H1 (cell line): ENCODE data around the gene DOCK6. TPM values are rescaled to one million over a fixed set of nuclear protein-coding genes. Genes with fewer than 3 reads are reported as not detected.

Source experiments
- CTCF ChIA-PET: fragments of 300-600 bp; sonication (Branson Sonifier 250); formaldehyde crosslinking; loops from one replicate; lab custom pipeline; 2021; ENCODE audit not compliant: partially characterized antibody; lab: Charles Lee
- POLR2A ChIA-PET: fragments of 300-600 bp; sonication (Branson Sonifier 250); formaldehyde crosslinking; loops from one replicate; lab custom pipeline; 2021; ENCODE audit warnings: inconsistent platforms; ENCODE audit not compliant: partially characterized antibody; lab: Charles Lee
- DNase-seq, 2 experiments: peaks; one replicate each; pipeline versions ENCODE4 v3.0.0 to v3.0.0-alpha.2; 2010 to 2022; ENCODE audit warnings: low spot score in 2 of 2, low read depth in 1 of 2, mixed read lengths in 1 of 2
- FAIRE-seq: peaks from 2 replicates; lab custom pipeline; 2011; peaks lifted over from hg19 to GRCh38; lab: Jason Lieb, UNC
- H2AFZ ChIP-seq: 2 replicates; pipeline ENCODE4 v1.8.1; 2012; ENCODE audit warnings: low read length, inconsistent platforms
- H2AK5ac ChIP-seq: 2 replicates; pipeline ENCODE4 v1.6.1; 2013; ENCODE audit warnings: low read depth, low read length
- H2BK120ac ChIP-seq: replicated peaks from 2 replicates; pipeline ENCODE3; 2013; ENCODE audit warnings: low read depth, low read length, inconsistent platforms
- H2BK12ac ChIP-seq: 2 replicates; pipeline ENCODE4 v1.6.1; 2013; ENCODE audit warnings: low read depth, low read length
- H2BK15ac ChIP-seq: 2 replicates; pipeline ENCODE4 v1.6.1; 2013; ENCODE audit warnings: low read length
- H2BK20ac ChIP-seq: 2 replicates; pipeline ENCODE4 v1.6.1; 2013; ENCODE audit warnings: low read length
- H2BK5ac ChIP-seq: 2 replicates; pipeline ENCODE4 v1.6.1; 2013; ENCODE audit warnings: low read depth, low read length
- H3K14ac ChIP-seq: 2 replicates; pipeline ENCODE4 v1.6.1; 2013; ENCODE audit warnings: inconsistent platforms; ENCODE audit not compliant: insufficient read length
- H3K18ac ChIP-seq: 2 replicates; pipeline ENCODE4 v1.6.1; 2013; ENCODE audit warnings: low read length; ENCODE audit errors: extremely low read depth
- H3K23ac ChIP-seq: 2 replicates; pipeline ENCODE4 v1.6.1; 2013; ENCODE audit warnings: inconsistent platforms; ENCODE audit not compliant: insufficient read length
- H3K23me2 ChIP-seq: 2 replicates; pipeline ENCODE4 v1.6.1; 2013; ENCODE audit warnings: low read depth, low read length
- H3K27ac ChIP-seq: 2 replicates; pipeline ENCODE4 v1.6.1; 2011; ENCODE audit warnings: low read depth, low read length, inconsistent platforms
- H3K27me3 ChIP-seq, 4 experiments: replicated peaks in 1 of 4; 1 replicate in 1 of 4; 2 replicates in 3 of 4; pipeline versions ENCODE4 v1.6.1 to v1.8.1; 2011 to 2013; ENCODE audit warnings: low read length in 3 of 4, mild to moderate bottlenecking in 3 of 4, inconsistent platforms in 2 of 4, mixed read lengths in 2 of 4, moderate library complexity in 1 of 4; ENCODE audit not compliant: control insufficient read depth in 3 of 4, insufficient read depth in 3 of 4; ENCODE audit errors: extremely low read depth in 1 of 4
- H3K36me3 ChIP-seq, 4 experiments: 2 replicates each; pipeline versions ENCODE4 v1.6.1 to v1.8.1; 2011 to 2013; ENCODE audit warnings: mild to moderate bottlenecking in 4 of 4, low read length in 3 of 4, moderate library complexity in 2 of 4, control low read depth in 1 of 4, inconsistent platforms in 1 of 4; ENCODE audit not compliant: insufficient read depth in 4 of 4, control insufficient read depth in 2 of 4
- H3K4ac ChIP-seq: replicated peaks from 2 replicates; pipeline ENCODE3; 2013; ENCODE audit warnings: low read length, low read depth, mixed read lengths, inconsistent platforms; ENCODE audit not compliant: insufficient read length
- H3K4me1 ChIP-seq, 4 experiments: replicated peaks in 1 of 4; 1 replicate in 1 of 4; 2 replicates in 3 of 4; pipeline versions ENCODE4 v1.6.1 to v1.8.1; 2011 to 2013; ENCODE audit warnings: low read length in 3 of 4, inconsistent platforms in 2 of 4, mixed read lengths in 1 of 4; ENCODE audit not compliant: insufficient read depth in 4 of 4, control insufficient read depth in 3 of 4
- H3K4me2 ChIP-seq, 2 experiments: 2 replicates each; pipeline versions ENCODE4 v1.6.1 to v1.8.1; 2011 to 2013; ENCODE audit warnings: low read depth in 2 of 2, low read length in 2 of 2, control low read depth in 1 of 2, inconsistent platforms in 1 of 2, mild to moderate bottlenecking in 1 of 2; ENCODE audit not compliant: insufficient read depth in 1 of 2
- H3K4me3 ChIP-seq, 4 experiments: fragments of 200-600, 300-600 bp in 1 of 4; sonication (generic), shearing (Covaris generic), sonication (Bioruptor Twin) in 1 of 4; 2 replicates each; pipeline versions ENCODE4 v1.5.1 to v1.8.1; 2011 to 2016; ENCODE audit warnings: low read length in 4 of 4, low read depth in 3 of 4, control low read depth in 2 of 4, inconsistent platforms in 2 of 4, mild to moderate bottlenecking in 2 of 4, mixed read lengths in 1 of 4, moderate library complexity in 1 of 4; ENCODE audit not compliant: insufficient read depth in 2 of 4; ENCODE audit errors: extremely low read depth in 1 of 4
- H3K56ac ChIP-seq: replicated peaks from 2 replicates; pipeline ENCODE3; 2013; ENCODE audit warnings: low read depth, mild to moderate bottlenecking, mixed read lengths, low read length, inconsistent platforms; ENCODE audit not compliant: insufficient read length
- H3K79me1 ChIP-seq: 2 replicates; pipeline ENCODE4 v1.6.1; 2013; ENCODE audit warnings: low read depth, low read length, control low read depth
- H3K79me2 ChIP-seq, 2 experiments: 2 replicates each; pipeline versions ENCODE4 v1.6.1 to v1.8.1; 2012 to 2013; ENCODE audit warnings: low read length in 2 of 2, mild to moderate bottlenecking in 2 of 2, inconsistent platforms in 1 of 2; ENCODE audit not compliant: insufficient read depth in 2 of 2, control insufficient read depth in 1 of 2
- H3K9ac ChIP-seq, 4 experiments: replicated peaks in 1 of 4; 1 replicate in 1 of 4; 2 replicates in 3 of 4; pipeline versions ENCODE4 v1.6.1 to v1.8.1; 2011 to 2013; ENCODE audit warnings: low read depth in 3 of 4, low read length in 3 of 4, control low read depth in 2 of 4, mild to moderate bottlenecking in 2 of 4, moderate library complexity in 2 of 4, inconsistent platforms in 1 of 4; ENCODE audit errors: extremely low read depth in 1 of 4
- H3K9me3 ChIP-seq, 2 experiments: 2 replicates each; pipeline versions ENCODE4 v1.6.1 to v1.8.1; 2012 to 2013; ENCODE audit warnings: mild to moderate bottlenecking in 2 of 2, moderate library complexity in 2 of 2, control low read depth in 1 of 2, inconsistent platforms in 1 of 2, low read depth in 1 of 2, low read length in 1 of 2, mixed read lengths in 1 of 2; ENCODE audit not compliant: insufficient read depth in 2 of 2
- H4K20me1 ChIP-seq, 2 experiments: replicated peaks in 1 of 2; 2 replicates each; pipeline versions ENCODE3 to v1.8.1; 2011 to 2013; ENCODE audit warnings: inconsistent platforms in 2 of 2, low read length in 2 of 2, mild to moderate bottlenecking in 1 of 2; ENCODE audit not compliant: insufficient read depth in 2 of 2, control insufficient read depth in 1 of 2
- H4K5ac ChIP-seq: 2 replicates; pipeline ENCODE4 v1.6.1; 2013; ENCODE audit warnings: low read length, low read depth, mixed read lengths, inconsistent platforms; ENCODE audit not compliant: insufficient read length
- H4K8ac ChIP-seq: 2 replicates; pipeline ENCODE4 v1.8.0; 2013; ENCODE audit warnings: mild to moderate bottlenecking, moderate library complexity, low read length, inconsistent platforms; ENCODE audit not compliant: insufficient read depth; ENCODE audit errors: extremely low read depth
- H4K91ac ChIP-seq: replicated peaks from 2 replicates; pipeline ENCODE3; 2013; ENCODE audit warnings: low read length, mixed read lengths, inconsistent platforms; ENCODE audit not compliant: insufficient read length
- CTCF ChIP-seq, 3 experiments: IDR thresholded peaks; 1 replicate in 2 of 3; 2 replicates in 1 of 3; pipeline versions ENCODE4 v1.5.1 to v1.6.1; 2011; ENCODE audit warnings: low read length in 3 of 3, mild to moderate bottlenecking in 3 of 3, inconsistent platforms in 2 of 3, low read depth in 1 of 3, moderate library complexity in 1 of 3; ENCODE audit not compliant: insufficient read depth in 1 of 3; ENCODE audit errors: control extremely low read depth in 1 of 3
- EP300 ChIP-seq, 2 experiments: IDR thresholded peaks; 1 replicate in 1 of 2; 2 replicates in 1 of 2; pipeline ENCODE4 v1.6.1; 2011 to 2012; ENCODE audit warnings: low read depth in 2 of 2, low read length in 2 of 2, mild to moderate bottlenecking in 2 of 2, borderline replicate concordance in 1 of 2, inconsistent platforms in 1 of 2, moderate library complexity in 1 of 2
- KDM4A ChIP-seq: IDR thresholded peaks from one replicate; pipeline ENCODE4 v1.7.1; 2012; ENCODE audit warnings: low read depth, mild to moderate bottlenecking, moderate library complexity, low read length, inconsistent platforms; ENCODE audit not compliant: severe bottlenecking
- MAFK ChIP-seq: IDR thresholded peaks from 2 replicates; pipeline ENCODE4 v1.6.1; 2012; ENCODE audit warnings: low read depth, mild to moderate bottlenecking, improper control_type of control experiment, low read length
- MAX ChIP-seq: IDR thresholded peaks from 2 replicates; pipeline ENCODE4 v1.6.1; 2012; ENCODE audit warnings: inconsistent platforms
- SAP30 ChIP-seq: fragments of 300-600 bp; sonication (generic); IDR thresholded peaks from 2 replicates; pipeline ENCODE4 v1.7.1; 2012; ENCODE audit warnings: low read length, moderate library complexity, mild to moderate bottlenecking, inconsistent platforms; ENCODE audit not compliant: insufficient read depth, insufficient replicate concordance
- SIN3A ChIP-seq, 2 experiments: IDR thresholded peaks in 1 of 2; conservative IDR thresholded peaks in 1 of 2; 2 replicates each; pipeline ENCODE4 v1.6.1; 2011 to 2012; ENCODE audit warnings: low read length in 2 of 2, improper control_type of control experiment in 1 of 2, low read depth in 1 of 2, mild to moderate bottlenecking in 1 of 2
- SIX5 ChIP-seq: IDR thresholded peaks from 2 replicates; pipeline ENCODE4 v1.6.1; 2011; ENCODE audit warnings: mild to moderate bottlenecking, low read depth, low read length
- SP2 ChIP-seq: IDR thresholded peaks from 2 replicates; pipeline ENCODE4 v1.6.1; 2012; ENCODE audit warnings: mild to moderate bottlenecking, low read length, inconsistent platforms
- TAF1 ChIP-seq: IDR thresholded peaks from 2 replicates; pipeline ENCODE4 v1.6.1; 2011; ENCODE audit warnings: mild to moderate bottlenecking, low read depth, low read length
- TCF12 ChIP-seq: IDR thresholded peaks from 2 replicates; pipeline ENCODE4 v1.6.1; 2011; ENCODE audit warnings: low read depth, mild to moderate bottlenecking, low read length
- WGBS, 2 experiments: shearing (Covaris generic) in 1 of 2; methylation state at CpG; one replicate each; pipeline versions ENCODE4 v1.1.6 to v1.1.7; 2013 to 2015; ENCODE audit warnings: low lambda C conversion rate in 2 of 2, mixed read lengths in 2 of 2, inconsistent platforms in 1 of 2, low coverage in 1 of 2, missing lambda C conversion rate in 1 of 2; ENCODE audit not compliant: insufficient replicate concordance in 2 of 2, insufficient coverage in 1 of 2, insufficient read length in 1 of 2; ENCODE audit errors: extremely low coverage in 1 of 2, missing lambda C conversion rate in 1 of 2; 5-methylcytosine and 5-hydroxymethylcytosine counted together
- polyA plus RNA-seq, 7 experiments: library from polyadenylated mRNA; depleted of rRNA in 3 of 7; stranded (reverse) in 5 of 7; unstranded in 2 of 7; fragments of >200 nt in 5 of 7; fragments of 200-250 nt in 2 of 7; gene quantifications; 1 replicate in 5 of 7; 2 replicates in 1 of 7; 4 replicates in 1 of 7; pipeline versions ENCODE4 v1.2.1 to v1.2.3, GENCODE V29; 2011 to 2013; ENCODE audit warnings: missing spikeins in 2 of 7, mixed read lengths in 2 of 7
- total RNA-seq: library from RNA; stranded (reverse); fragmentation: NEBNext Ultra II Directional; extraction: Animal tissue kit (Norgen Biotek cat#: 25700); gene quantifications from 2 replicates; pipeline ENCODE4 v1.2.1, GENCODE V29; 2021

DOCK6 gene
- total and polyA plus RNA-seq, 2 of the 8 experiments (the other 6 are each of a cell fraction or from before 2014, with no cell fraction given), result 25.5 to 54.7 TPM

- FAIRE-seq, result no peak
- CTCF ChIA-PET, result interaction anchor here (0.6 to 1.0 kb wide), 3 partner anchors 10 to 26 kb away, joined by 3 to 4 read pairs (median 3); no protein-coding TSS in a partner anchor
- POLR2A ChIA-PET, result interaction anchor here (0.7 kb wide), 1 partner anchor 91 kb away, joined by 3 read pairs; no protein-coding TSS in a partner anchor
- no peak for TF ChIP-seq SIX5
- no peak for TF ChIP-seq TCF12
- TF ChIP-seq TAF1, result no peak
- no peak for TF ChIP-seq CTCF (IDR thresholded peaks at IDR 0.05; ENCODE audit: control extremely low read depth in 1 of 3, insufficient read depth in 1 of 3, low read depth in 1 of 3, low read length in 3 of 3)
- TF ChIP-seq SAP30, result no peak
- TF ChIP-seq SIN3A (conservative IDR thresholded peaks at IDR 0.05 in 1 of 2, IDR thresholded peaks at IDR 0.05 in 1 of 2; ENCODE audit: low read depth in 1 of 2, low read length in 2 of 2), result no peak
- no peak for TF ChIP-seq MAFK
- TF ChIP-seq MAX, result no peak
- TF ChIP-seq KDM4A, result no peak
- no peak for TF ChIP-seq SP2
- no peak for TF ChIP-seq EP300 (IDR thresholded peaks at IDR 0.05; ENCODE audit: borderline replicate concordance in 1 of 2, low read depth in 2 of 2, low read length in 2 of 2)
These were observed 22.2 kb upstream of the DOCK6 start for GRCh38 chr19:11284515-11284914.

More at GRCh38 chr19:11284515-11284914, 22.2 kb upstream of the DOCK6 start:
- Histone ChIP-seq H4K91ac (peak overlapping the region; percentile 30), H2BK12ac (no peak overlapping the region), H4K20me1 (no peaks in the 10 kb centered on the region), H2BK15ac (no peak overlapping the region), H4K8ac (no peak overlapping the region), H3K27me3 (no peaks in the 10 kb centered on the region), H3K4me2 (no peak overlapping the region), H3K14ac (no peak overlapping the region), H2BK20ac (no peak overlapping the region), H3K9ac (no peak overlapping the region), H3K9me3 (no peaks in the 10 kb centered on the region), H3K23ac (no peak overlapping the region), H2AFZ (no peak overlapping the region), H3K23me2 (no peaks in the 10 kb centered on the region; the same call in 1 of the 2 replicates), H3K36me3 (no peaks in the 10 kb centered on the region), H3K4me1 (no peaks in the 10 kb centered on the region), H2AK5ac (no peak overlapping the region), H3K18ac (no peak overlapping the region), H3K79me2 (no peaks in the 10 kb centered on the region), H4K5ac (no peak overlapping the region), H3K4me3 (no peak overlapping the region), H3K4ac (no peak overlapping the region), H3K56ac (no peak overlapping the region), H2BK5ac (no peak overlapping the region), H3K27ac (no peak overlapping the region), H3K79me1 (no peaks in the 10 kb centered on the region), H2BK120ac (no peak overlapping the region)
- no peak for DNase-seq
- 84% methylated on average over 6 of the region's 6 CpGs; no CpG with 5 or more reads in 1 of the 2 experiments for WGBS, 2 experiments
